ENCODE results near the gene ATP10B.

- TF ChIP-seq CTCF (IDR thresholded peaks at IDR 0.05) (no peak), POLR2AphosphoS5 (IDR thresholded peaks at IDR 0.05; ENCODE audit: low read depth, low read length) (no peak), REST (IDR thresholded peaks at IDR 0.05; ENCODE audit: insufficient read depth in 1 of 2, low read depth in 2 of 2, low read length in 1 of 2) (no peak), TCF7L2 (IDR thresholded peaks at IDR 0.05; ENCODE audit: low read depth, low read length) (no peak)
These were observed 216.3 kb downstream of the ATP10B start for GRCh38 chr5:160635663-160636062.
